Limb (tissue), 2 donors: ENCODE data around the gene NRSN1.
A peak's percentile ranks its signal among the peaks of the same experiment; 100 is the strongest.

ENCODE experiments used
- DNase-seq, 2 donors: peaks; one replicate each; pipeline ENCODE4 v3.0.0-alpha.2; 2016; ENCODE audit errors: extremely low spot score in 2 of 2

Gene NRSN1, protein sequence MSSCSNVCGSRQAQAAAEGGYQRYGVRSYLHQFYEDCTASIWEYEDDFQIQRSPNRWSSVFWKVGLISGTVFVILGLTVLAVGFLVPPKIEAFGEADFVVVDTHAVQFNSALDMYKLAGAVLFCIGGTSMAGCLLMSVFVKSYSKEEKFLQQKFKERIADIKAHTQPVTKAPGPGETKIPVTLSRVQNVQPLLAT

DNA sequence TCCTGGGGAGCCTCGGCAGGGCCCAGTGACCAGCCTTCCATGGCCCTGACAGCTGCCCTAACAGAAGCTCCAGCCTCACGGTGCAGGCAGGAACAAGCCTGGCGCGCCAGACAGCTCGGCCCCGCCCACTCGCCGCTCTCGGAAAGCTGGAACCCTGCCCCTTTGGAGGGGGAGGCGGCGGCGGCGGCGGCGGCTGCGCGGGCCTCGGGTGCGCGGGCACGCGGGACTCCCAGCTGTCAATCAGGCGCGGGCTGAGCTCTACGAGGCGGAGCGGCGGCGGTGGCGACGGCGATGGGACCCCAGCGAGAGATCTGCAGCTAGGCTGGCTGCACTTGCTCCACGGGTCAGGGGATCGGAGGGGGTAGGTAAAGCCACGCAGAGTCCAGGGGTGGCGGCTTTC, at the start of gene NRSN1:
Gene NRSN1 (plus strand): TSS at position 236 of the 400 bp plus-strand sequence. CDS start 8,113 bp downstream, outside the sequence.
- peak; percentile 4 to 81 for DNase-seq

DNA sequence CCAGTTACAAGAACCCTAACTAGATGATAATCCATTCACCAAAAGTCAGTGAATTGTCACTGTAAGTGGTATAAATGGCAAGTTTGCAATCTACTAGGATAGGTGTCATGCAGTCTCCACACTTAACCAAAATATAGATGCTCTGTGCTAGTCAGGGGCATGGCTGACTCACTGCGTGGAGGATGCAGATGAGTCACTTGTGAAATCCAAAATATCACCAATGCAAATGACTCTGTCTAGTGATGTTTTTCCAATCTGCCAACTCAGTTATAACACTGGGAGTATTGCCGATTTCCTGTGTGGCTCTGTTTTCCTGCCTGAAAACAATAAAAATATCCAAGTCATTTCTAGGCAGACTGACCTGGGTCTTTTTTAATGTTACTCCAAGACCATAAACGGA, 47.8 kb upstream of the NRSN1 start:
- DNase-seq = no peak

DNA sequence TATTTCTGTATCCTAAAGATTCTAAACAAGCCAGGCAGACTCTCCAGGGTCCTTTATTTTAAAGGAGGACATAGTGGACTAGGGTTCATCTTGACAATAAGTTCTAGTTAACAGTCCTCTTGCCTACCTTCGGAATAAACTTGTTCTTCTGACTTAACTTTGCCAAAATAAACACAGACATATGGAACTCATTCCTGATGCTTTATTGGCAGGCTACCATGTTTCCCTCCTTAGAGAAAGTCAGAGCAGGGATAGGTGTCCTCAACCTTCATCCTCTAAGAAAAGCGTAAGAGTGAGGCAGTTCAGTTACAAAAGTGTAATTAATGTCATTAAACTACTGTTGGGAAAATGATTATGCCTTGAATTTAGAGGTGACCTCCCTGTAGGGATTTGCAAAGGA, 46.9 kb upstream of the NRSN1 start:
- DNase-seq = peak in 1 of 2 donors; percentile 19

DNA sequence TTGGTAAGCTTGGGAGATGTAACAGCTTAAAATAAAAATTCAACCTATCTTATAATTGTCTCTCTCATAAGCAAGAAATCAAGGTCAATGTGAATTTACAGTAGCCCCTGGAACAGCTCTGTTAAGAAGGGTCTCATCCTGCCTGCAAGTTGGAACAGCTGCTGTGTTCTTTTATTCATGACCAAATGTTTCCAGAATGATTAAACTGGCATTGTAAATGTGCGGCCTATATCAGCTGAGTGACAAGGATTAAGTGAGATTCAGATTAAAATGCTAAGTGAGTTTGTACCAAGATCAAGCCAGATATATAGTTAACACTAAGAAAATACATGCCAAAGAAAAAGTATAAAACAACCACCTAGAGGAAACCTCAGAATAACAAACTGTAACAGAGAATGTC, 45.3 kb upstream of the NRSN1 start:
- DNase-seq = no peak

DNA sequence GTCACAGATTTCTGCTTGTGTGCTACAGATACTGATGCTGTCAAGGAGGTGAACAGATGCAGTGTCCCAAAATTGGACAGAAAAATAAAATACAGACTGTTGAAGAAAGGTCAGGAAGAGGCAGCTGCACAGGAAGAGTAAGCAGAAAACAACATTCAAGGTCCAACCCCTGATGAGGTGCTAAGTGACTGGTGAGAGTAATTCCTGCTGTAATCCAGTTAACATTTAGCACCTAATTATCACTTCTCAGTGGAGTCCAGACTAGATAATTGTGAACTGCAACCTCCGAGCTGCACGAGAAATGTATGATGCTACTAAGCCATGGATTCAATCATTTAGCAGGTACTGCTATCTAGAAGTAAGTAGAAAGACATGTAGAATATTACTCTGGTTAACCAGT, 36.3 kb upstream of the NRSN1 start:
- DNase-seq = no peak

DNA sequence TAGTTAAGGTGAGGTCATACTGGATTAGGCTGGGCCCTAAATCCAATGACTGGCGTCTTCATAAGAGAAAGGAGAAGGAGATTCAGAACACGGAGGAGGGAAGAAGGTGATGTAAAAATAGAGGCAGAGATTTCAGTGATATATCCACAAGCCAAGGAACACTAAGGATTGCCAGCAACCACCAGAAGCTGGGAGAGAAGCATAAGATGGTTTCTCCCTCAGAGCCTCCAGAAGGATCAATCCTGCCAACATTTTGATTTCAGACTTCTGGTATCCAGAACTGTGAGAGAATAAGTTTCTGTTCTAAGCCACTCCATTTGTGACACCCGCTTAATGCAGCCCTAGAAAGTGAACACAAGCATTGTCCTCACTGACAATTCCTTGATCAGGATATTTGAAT, 33.6 kb upstream of the NRSN1 start:
- no peak for DNase-seq

DNA sequence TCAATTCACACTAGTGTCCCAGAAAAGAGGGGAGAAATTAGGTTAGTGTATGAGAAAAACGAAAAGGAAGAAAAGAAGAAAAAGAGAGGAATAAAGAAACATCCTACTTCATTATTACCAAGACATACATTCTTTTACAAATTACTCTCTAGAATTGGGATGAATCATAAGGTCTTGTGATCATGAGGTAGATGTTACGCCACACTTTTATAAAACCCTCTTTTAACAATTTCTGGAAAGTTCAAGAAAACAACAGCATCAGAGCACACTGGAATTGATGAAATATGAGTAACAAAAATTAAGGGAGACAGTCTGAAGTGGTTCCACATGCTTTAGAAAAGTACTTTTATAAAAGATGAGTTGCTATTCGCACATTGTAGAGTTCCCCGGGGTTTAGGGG, 32.6 kb upstream of the NRSN1 start:
- DNase-seq = no peak

DNA sequence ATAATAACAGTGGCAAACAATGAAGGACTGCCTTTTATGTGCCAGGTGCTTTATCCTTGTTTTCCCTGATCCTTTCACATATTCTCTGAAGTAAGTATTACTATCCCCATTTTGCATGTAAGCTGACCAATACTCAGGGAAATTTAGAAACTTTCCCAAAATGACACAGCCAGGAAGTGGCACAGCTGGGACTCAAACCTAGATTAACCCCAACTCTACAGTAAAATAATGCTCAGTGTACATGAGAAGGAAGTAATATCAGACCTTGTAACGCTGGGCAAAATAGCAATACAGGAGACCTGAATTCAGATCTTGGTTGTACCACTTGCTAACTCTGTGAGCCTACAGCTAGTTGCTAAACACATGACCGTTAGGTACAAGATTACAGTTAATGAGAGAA, 26.8 kb upstream of the NRSN1 start:
- no peak for DNase-seq

DNA sequence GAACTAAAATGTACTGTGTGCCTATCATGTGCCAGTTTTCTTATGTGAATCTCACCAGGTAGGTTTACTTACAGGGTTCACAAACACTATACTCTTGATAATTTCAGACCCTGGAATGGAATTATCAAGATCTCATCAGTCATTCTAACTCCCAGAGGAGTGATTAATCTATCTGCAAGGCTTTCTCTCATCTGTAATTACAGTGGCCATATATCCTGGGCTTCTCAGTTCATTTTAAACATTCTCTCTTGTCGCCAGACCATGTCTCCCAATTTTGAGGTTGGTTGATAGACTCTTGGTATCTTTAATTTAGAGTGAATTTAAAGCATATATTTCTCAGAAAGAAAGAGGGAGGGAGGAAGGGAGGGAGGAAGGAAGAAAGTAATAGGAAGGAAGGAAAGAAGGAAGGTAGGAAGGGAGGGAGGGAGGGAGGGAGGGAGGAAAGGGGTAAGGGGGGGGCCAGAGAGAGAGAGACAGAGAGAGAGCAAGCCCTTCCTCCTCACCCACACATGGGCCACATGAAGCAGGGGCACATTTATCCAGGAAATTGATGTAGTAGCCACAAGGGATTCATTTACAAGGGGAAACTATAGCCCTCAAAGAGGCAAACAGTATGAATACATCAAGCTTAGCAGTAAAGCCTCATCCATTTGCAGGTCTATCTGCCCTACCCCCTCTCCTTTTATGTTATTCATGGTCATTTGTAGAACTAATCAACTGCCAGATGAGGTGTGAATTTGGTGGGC, 25.8 kb upstream of the NRSN1 start:
- DNase-seq = no peak

DNA sequence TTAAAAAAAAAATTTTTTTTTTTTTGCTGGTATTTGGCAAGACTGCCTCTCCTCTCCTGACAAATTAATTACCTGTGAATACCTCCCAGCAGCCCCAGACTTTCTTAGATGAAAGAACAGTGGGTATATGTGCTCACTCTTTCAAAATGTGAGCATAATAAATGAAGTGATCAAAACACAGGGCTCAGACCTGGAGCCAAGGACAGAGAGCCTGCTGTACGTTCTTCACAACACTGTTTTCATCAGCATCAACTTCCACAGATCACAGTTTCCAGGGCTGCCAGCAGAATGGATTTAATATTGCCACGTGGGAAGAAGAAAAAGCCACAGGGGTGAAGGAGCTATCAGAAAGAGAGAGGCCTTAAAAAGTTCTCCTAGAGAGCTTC, 25.3 kb upstream of the NRSN1 start:
- DNase-seq = no peak

DNA sequence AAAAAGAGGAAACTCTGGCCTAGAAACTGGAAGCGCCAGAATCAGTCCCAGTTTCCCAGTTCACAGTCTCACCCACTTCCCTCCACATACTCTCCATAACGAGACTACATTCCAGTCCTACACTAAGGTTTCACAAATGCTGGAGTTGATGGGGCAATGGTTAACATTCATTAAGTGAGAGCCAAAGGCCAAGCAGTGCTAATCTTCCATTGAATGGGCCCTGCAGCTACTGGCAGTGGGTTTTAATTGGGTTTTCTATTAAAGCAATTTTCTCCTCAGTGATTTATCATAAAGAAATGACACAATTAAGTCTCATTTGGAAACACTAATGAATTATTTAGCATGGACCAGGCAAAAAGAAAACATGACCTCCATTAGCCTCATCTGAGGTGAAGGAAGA, 20.8 kb upstream of the NRSN1 start:
- DNase-seq = no peak

DNA sequence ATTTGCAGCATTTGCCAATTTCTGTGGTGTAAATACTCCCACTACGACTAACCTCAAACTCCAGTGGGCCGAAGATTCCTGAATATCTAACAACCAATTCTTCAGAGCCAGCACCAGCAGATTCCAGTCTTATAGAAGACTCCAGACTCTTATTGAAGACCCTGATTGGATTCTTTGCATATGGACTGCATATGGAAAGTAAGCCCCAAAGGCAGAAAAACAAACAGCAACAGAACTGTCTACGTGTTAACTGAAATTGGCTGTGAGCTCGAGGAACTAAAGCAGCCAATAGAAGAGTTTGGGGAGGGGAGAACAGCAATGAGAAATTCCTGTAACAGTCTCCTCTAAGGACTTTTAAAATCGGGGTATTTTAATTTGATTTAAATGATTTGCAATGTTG, 19.7 kb upstream of the NRSN1 start:
- DNase-seq = no peak

DNA sequence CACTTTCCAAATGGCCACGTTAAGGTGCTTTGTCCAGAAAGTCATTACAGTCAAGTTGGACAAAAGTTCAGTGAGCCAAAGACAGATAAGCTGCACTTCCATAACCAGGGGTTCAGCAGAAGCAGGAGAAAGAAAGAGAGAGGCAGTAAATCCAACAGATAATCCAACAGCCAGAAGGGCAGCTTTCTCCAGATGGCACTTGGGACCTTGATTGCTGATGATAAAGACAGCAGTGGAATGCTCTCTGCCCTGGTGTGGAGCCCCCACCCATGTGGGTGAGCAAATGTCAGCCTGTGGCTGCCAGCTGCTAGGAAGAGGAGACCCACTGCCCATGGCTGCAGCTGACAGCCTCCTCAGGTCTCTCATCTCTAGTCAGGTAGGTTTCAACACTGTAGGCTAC, 18.7 kb upstream of the NRSN1 start:
- DNase-seq = no peak

DNA sequence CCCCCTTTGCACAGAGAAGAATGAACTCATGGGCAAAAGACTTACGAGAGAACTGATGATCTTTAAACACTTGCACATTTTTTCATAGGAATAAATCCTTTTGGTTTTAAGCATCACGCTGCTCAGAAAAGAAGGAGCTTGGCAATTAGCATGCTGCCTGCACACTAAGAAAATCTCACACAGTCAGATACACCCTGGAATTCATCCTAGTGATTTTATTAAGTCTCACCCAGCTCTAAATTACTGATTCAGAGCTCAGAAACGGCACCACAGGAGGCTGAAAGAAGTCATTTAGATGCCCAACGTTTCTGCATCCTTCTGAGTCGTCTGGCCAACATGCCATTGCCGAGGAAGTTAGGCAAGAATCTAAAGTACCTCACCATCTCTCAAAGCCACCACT, 18.0 kb upstream of the NRSN1 start:
- DNase-seq = no peak

DNA sequence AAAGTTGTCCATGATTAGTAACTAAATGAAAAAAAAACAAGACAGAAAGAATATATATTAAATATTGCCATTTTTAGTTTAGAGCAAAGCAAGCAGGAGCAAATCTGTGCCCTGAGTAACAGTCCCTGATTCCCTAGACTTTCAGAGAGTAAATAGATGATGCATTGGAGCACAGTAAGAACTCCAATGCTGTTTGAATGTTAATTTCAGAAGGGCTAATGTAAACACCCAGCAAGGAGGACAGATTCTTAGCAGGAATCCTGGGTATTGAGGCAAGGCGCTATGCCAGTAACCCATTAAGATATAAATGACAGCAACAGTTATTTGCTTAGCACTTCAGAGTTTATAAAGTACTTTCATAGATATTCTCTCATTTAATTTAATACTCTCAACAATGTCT, 15.6 kb upstream of the NRSN1 start:
- DNase-seq = no peak

DNA sequence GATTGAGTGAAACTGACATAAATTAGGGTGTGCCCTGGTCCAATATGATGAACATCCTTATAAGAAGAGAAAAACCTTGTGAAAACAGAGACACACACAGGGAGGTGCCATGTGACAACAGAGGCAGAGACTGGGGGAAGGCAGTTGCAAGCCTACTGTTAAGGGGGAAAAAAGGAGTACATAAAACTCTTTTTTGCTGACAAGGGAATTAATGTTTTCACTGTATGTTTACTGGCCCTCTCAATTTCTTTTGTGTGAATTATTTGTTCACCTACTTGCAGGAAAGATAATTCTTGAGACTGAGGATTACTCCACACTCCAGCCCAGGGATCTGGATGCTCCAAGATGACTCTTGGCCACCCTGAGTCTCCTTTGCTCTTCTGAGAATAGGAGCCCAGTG, 12.1 kb upstream of the NRSN1 start:
- DNase-seq = no peak

DNA sequence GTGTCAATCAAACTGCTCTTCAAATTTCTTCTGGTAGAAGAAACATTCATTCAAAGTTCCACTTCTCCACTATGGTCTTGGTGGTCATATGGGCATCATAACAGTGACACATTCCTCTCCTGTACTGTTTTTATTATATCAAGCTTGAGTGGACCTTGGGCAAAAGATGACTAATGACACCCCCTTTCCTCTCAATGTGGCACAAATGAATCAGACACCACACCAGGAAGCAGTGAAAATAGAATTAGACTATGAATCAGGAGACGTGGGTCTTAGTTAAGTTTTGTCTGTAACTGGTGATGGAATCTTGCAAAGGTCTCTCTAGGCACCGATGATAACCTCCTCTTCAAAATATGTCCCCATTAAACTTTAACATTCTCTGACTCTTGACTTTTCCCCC, 9.0 kb upstream of the NRSN1 start:
- no peak for DNase-seq

DNA sequence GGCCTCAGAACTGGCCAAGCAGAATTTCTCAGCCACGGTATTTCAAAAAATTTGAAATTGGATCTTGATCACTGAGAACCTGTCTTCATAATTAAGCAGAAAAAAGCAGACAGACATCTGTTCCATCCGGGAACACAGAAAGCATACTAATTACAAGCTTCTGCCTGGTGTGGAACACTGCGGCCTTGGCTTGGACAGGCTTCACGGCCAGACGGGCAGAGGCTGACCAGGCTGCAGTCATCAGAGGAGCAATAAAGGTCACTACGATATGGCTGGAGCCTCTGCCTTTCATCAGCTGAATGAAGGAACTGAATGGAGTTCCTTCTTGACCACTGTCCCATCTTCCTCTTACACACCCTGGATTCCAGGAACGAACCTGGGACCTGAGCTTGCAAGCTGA, 3.9 kb upstream of the NRSN1 start:
- DNase-seq = no peak

DNA sequence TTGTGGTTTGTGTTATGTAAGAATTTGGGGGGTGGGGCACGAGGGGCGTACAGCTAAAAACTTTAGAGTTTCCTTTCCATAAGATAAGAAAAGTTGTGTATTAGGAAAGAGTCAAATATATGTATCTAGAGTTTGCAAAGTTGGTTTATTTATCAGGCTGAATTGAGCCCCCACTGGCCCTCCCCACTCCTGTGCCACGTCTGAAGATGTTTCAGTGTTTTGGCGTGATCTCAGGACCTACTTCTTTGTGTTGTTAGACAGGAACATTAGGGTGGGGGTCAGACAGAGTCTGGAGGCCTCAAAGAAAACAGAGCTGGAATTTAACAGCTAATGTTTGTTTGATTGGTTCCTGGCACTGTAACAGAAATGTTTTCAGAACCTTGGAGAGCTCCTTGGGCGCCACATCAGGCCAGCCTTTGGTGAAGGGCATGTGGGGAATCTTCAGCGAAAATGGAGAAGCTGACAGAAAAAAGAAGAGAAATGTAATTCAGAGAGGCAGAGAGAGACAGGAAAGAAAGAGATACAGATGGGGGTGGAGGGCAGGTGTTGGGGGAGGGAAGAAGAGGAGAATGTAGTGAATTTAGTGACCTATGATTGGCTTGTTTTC, 674 bp downstream of the NRSN1 start:
- DNase-seq = peak; percentile 75 to 81

DNA sequence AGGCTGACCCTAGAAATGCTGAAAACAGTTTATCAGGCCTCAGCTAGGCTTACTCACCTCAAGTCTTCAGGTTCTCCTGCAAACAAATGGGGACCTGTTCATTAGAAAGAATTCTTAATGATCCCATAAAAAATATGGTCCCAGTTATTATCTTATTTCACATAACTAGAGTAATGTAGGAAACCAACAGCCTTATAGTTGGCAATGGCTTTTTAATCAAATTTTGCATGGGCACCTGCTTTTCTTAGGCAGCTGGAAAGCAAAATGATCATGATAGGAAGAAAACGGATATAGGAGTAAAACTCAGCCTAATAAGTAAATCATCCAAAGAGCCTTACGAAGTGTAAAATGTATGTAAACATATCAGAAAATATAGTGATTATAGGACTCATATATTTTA, 1.3 kb downstream of the NRSN1 start:
- DNase-seq = no peak

DNA sequence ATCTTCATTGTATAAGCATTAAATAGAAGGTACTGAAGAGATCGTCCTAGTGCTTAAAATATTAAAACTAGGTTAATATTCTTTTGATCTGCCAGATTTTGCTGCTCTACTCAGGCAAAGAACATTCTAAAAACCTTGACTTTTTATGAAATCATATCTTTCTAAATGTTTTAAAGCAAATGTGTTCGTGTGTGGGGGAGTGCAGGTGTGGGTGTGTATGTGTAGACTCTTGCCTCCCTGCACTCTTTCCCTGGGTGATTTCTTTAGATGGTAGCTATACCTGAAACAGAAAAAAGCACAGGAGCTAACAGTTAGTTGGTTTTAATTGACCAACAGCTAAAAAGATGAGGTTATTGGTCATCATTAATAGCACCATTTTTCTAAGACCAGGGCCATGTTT, 5.7 kb downstream of the NRSN1 start:
- no peak for DNase-seq

DNA sequence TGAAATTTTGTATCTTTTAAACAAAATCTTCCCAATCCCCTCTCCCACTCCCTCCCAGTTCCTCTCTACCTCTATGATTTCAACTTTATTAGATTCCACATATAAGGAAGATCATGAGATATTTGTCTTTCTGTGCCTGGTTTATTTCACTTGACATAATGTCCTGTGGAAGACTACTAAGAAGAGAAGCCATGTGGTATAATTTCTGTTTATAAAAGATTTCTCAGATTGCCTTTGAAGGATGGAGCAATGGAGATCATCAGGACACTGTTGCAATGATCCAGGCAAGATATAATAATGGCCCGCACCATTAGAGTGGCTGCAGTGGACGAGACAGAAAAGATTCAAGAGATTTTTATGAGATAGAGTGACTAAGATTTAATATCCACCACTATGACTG, 13.1 kb downstream of the NRSN1 start:
- DNase-seq = no peak

DNA sequence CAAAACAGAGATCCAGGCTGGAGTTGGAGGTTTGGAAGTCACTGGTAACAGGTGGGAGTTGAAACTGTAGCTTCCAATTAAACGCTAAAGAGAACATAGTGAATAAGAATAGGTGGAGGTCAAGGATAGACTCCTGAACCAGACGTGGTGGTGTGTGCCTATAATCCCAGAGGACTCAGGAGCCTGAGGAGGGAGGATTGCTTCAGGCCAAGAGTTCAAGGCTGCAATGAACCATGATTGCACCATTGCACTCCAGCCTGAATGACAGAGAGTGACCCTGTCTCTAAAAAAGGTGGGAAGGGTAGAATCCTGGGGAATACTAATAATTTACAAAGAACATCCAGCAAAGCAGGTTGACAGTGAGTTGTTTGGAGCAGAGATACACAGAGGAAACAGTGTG, 13.6 kb downstream of the NRSN1 start:
- DNase-seq = no peak
